Gastroesophageal sphincter (tissue), 4 donors: ENCODE results near the gene KCNE1. TPM values are rescaled to one million over a fixed set of nuclear protein-coding genes. Genes with fewer than 3 reads are reported as not detected.

Experiments used
- ATAC-seq: fragments of 150-250 bp; one replicate; pipeline ENCODE4 v1.9.1; 2016; ENCODE audit warnings: mild to moderate bottlenecking, moderate library complexity
- H3K27ac ChIP-seq, 4 donors: fragments of 200-600 bp; sonication (generic) in 3 of 4; 1 replicate in 3 of 4; 2 replicates in 1 of 4; pipeline ENCODE4 v1.5.1; 2016 to 2019
- H3K27me3 ChIP-seq: fragments of 200-600 bp; sonication (generic); one replicate; pipeline ENCODE4 v1.5.1; 2019
- H3K36me3 ChIP-seq, 2 donors: fragments of 200-600 bp; sonication (generic); one replicate each; pipeline ENCODE4 v1.5.1; 2019; ENCODE audit warnings: control low read depth in 1 of 2
- H3K4me1 ChIP-seq, 3 donors: fragments of 200-600 bp; sonication (generic); 1 replicate in 2 of 3; 2 replicates in 1 of 3; pipeline ENCODE4 v1.5.1; 2016 to 2019; ENCODE audit warnings: control low read depth in 2 of 3
- H3K4me3 ChIP-seq, 2 donors: fragments of 200-600 bp; sonication (generic); one replicate each; pipeline ENCODE4 v1.5.1; 2019; ENCODE audit warnings: mild to moderate bottlenecking in 1 of 2, moderate library complexity in 1 of 2
- H3K9me3 ChIP-seq, 3 donors: fragments of 200-600 bp; sonication (generic); one replicate each; pipeline ENCODE4 v1.5.1; 2017 to 2019; ENCODE audit warnings: control low read depth in 2 of 3
- CTCF ChIP-seq, 4 experiments: fragments of 200-600 bp in 2 of 4; fragments of 450-650 bp in 2 of 4; sonication (generic) in 1 of 4; IDR thresholded peaks; one replicate each; pipeline ENCODE4 v1.5.1; 2017 to 2019; ENCODE audit warnings: antibody characterized with exemption in 4 of 4, mild to moderate bottlenecking in 2 of 4, moderate library complexity in 2 of 4
- EP300 ChIP-seq: sonication (generic); formaldehyde crosslinking; IDR thresholded peaks from one replicate; pipeline ENCODE4 v1.6.1; 2017; ENCODE audit warnings: antibody characterized with exemption, mild to moderate bottlenecking
- POLR2A ChIP-seq, 2 donors: fragments of 450-650 bp; IDR thresholded peaks; one replicate each; pipeline ENCODE4 v1.6.1; 2017; ENCODE audit warnings: antibody characterized with exemption in 2 of 2, mild to moderate bottlenecking in 2 of 2, moderate library complexity in 1 of 2
- POLR2AphosphoS5 ChIP-seq: sonication (generic); formaldehyde crosslinking; IDR thresholded peaks from one replicate; pipeline ENCODE4 v1.6.1; 2017; ENCODE audit warnings: antibody characterized with exemption
- WGBS, 2 donors: methylation state at CpG; one replicate each; pipeline ENCODE4 v1.1.5; 2018; ENCODE audit warnings: low coverage in 1 of 2; 5-methylcytosine and 5-hydroxymethylcytosine counted together
- total RNA-seq, 4 donors: library from RNA; depleted of rRNA; stranded (reverse); fragments of >200 nt; gene quantifications; one replicate each; pipeline ENCODE4 v1.1.0, GENCODE V29; 2016

The KCNE1 gene
- total RNA-seq, result 1 to 10 TPM in 3 of 4 donors, under 1 TPM in 1; 0.64 to 6.4 (median 3.0) TPM

GRCh38 chr21:34511787-34512455 lies at the start of gene KCNE1:
Gene KCNE1 (minus strand): TSS chr21:34512210. CDS start chr21:34449634, 62,576 bp downstream.
- no peaks in the 10 kb centered on the region for H3K9me3 ChIP-seq
- H3K4me3 ChIP-seq, result peak within 1 kb of the TSS in 1 of 2 donors; percentile 16
- TF ChIP-seq EP300 (no peak), POLR2A (IDR thresholded peaks at IDR 0.05) (no peak), POLR2AphosphoS5 (no peak), CTCF (IDR thresholded peaks at IDR 0.05) (no peak)
- peaks cover 0 to 12% of the 10 kb centered on the region in 2 donors for H3K36me3 ChIP-seq
- peak within 1 kb of the TSS in 3 of 4 donors; percentile 29 to 66 (median 39) for H3K27ac ChIP-seq
- H3K4me1 ChIP-seq, result peaks cover 0 to 15% (median 7%) of the 10 kb centered on the region in 3 donors
- 81 to 93% methylated on average over 8 to 9 of the region's 14 CpGs for whole genome bisulfite sequencing, 2 donors
- H3K27me3 ChIP-seq, result no peaks in the 10 kb centered on the region
- peak; percentile 52 for ATAC-seq

DNA sequence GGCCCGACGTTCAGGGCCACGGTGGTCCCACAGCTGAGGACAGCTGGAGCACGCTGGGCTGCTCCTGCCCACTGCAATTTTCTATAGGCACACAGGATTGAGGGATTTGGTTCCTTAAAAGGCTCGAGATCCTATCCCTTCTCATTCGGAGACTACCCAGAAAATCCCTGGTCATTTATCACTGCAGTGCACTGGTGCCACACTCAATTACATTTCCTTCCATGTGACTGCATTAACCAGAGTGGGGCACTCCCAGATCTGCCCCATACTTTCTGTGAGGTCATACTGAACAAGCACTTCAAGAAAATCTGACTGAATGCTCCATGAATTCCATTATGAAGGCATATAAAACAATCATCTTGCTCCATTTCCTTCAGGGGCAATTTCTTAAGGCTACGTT lies 49.8 kb upstream of the KCNE1 start:
- ATAC-seq, result no peak
- no peak overlapping the region for H3K4me3 ChIP-seq

DNA sequence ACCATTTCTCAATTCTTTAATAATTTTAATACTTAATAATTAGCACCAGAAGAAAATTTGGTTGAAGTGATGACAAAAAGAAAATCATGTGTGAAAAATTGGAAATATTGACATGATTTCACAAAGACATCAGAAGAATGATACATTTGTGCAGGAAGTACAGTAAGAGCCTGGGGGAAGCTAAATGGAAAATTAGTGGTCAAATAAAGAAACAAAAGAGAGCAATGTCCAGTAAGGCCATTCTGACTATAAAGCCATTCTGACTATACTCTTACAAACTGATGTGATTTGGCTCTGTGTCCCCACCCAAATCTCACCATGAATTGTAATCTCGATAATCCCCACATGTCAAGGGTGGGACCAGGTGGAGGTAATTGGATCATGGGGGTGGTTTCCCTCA lies 48.6 kb upstream of the KCNE1 start:
- Histone ChIP-seq H3K36me3 (no peaks in the 10 kb centered on the region), H3K4me3 (no peak overlapping the region), H3K27ac (no peak overlapping the region), H3K4me1 (peaks cover 0 to 51% (median 0%) of the 10 kb centered on the region in 3 donors), H3K9me3 (no peaks in the 10 kb centered on the region), H3K27me3 (no peaks in the 10 kb centered on the region)
- WGBS, 2 donors, result 40% methylated on average over 1 of the region's 1 CpG; no CpG with 5 or more reads in 1 of the 2 donors
- ATAC-seq, result no peak
- TF ChIP-seq POLR2AphosphoS5, result no peak
- no peak for TF ChIP-seq EP300
- TF ChIP-seq CTCF (IDR thresholded peaks at IDR 0.05), result no peak

More for the DNA sequence above, 49.8 kb upstream of the KCNE1 start:
- Histone ChIP-seq H3K27me3 (no peaks in the 10 kb centered on the region), H3K27ac (no peak overlapping the region), H3K9me3 (no peaks in the 10 kb centered on the region), H3K4me1 (peaks cover 0 to 58% (median 0%) of the 10 kb centered on the region in 3 donors), H3K36me3 (no peaks in the 10 kb centered on the region)
- WGBS, 2 donors, result 67 to 100% methylated on average over 3 to 5 of the region's 7 CpGs
- TF ChIP-seq POLR2AphosphoS5, result no peak

DNA sequence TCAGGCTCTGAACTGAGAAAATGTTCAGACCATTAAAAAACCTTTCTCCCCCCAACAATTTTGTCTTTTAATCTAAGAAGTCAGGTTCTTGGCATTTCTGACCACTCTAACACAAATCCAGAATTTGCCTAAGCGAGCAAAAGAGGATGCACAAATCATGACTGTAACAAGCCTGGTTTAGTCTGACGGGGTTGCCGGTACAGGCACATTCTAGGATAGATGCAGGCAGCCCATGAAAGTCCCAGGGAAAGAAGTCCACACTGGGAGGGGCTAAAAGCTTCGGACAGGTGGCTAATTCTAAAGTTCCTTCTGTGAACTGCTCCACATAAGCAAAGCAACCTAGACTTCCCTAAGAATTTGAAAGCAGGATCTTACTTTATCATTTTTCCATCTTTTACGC lies 48.0 kb upstream of the KCNE1 start:
- 74 to 97% methylated on average over 3 to 5 of the region's 5 CpGs for WGBS, 2 donors
- TF ChIP-seq CTCF (IDR thresholded peaks at IDR 0.05) (no peak), EP300 (no peak), POLR2A (IDR thresholded peaks at IDR 0.05) (no peak), POLR2AphosphoS5 (no peak)
- no peak for ATAC-seq

GRCh38 chr21:34559089-34559631 lies 47.1 kb upstream of the KCNE1 start:
- ATAC-seq, result no peak
- H3K4me1 ChIP-seq, result peaks cover 0 to 36% (median 0%) of the 10 kb centered on the region in 3 donors
- no peaks in the 10 kb centered on the region for H3K36me3 ChIP-seq
- no peaks in the 10 kb centered on the region for H3K9me3 ChIP-seq
- WGBS, 2 donors, result 46 to 57% methylated on average over 4 to 6 of the region's 6 CpGs
- no peak overlapping the region for H3K4me3 ChIP-seq
- no peaks in the 10 kb centered on the region for H3K27me3 ChIP-seq
- no peak for TF ChIP-seq EP300
- TF ChIP-seq POLR2AphosphoS5, result peak; percentile 62
- H3K27ac ChIP-seq, result peak overlapping the region in 3 of 4 donors; percentile 7 to 56 (median 31)

More for the DNA sequence above, 48.0 kb upstream of the KCNE1 start:
- Histone ChIP-seq H3K27me3 (no peaks in the 10 kb centered on the region), H3K4me3 (no peak overlapping the region), H3K36me3 (no peaks in the 10 kb centered on the region), H3K9me3 (no peaks in the 10 kb centered on the region), H3K4me1 (peaks cover 0 to 45% (median 0%) of the 10 kb centered on the region in 3 donors), H3K27ac (peak overlapping the region in 2 of 4 donors; percentile 31 to 56)

DNA sequence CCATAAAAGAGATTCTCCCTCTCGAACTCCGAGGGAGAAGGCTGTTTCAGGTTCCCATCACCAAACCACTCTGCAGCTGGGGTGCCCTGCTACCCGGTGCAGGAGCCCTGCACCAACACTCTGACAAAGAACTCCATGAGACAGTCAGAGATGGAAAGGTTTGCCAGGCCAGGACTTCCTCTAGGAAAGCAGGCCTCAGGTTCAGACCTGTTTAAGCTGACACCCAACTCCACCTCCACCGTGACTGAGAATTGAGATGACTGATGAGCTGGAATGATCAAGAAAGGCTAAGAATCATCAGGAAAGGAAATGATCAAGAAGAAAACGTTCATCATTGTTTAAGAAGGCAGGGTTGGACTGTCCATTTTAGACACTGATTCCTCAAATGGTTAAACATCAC lies 46.2 kb upstream of the KCNE1 start:
- ATAC-seq, result no peak
- H3K4me1 ChIP-seq, result peaks cover under 1 to 41% (median 4%) of the 10 kb centered on the region in 3 donors
- no peaks in the 10 kb centered on the region for H3K36me3 ChIP-seq
- no peaks in the 10 kb centered on the region for H3K9me3 ChIP-seq
- H3K4me3 ChIP-seq, result no peak overlapping the region
- peak overlapping the region in 2 of 4 donors; percentile 3 to 56 for H3K27ac ChIP-seq
- TF ChIP-seq POLR2A (IDR thresholded peaks at IDR 0.05) (no peak), EP300 (no peak), POLR2AphosphoS5 (no peak), CTCF (IDR thresholded peaks at IDR 0.05) (no peak)
- 90 to 92% methylated on average over 3 to 4 of the region's 5 CpGs for WGBS, 2 donors
- no peaks in the 10 kb centered on the region for H3K27me3 ChIP-seq
